BLaER1 (cell line): ENCODE measurements around the gene GNG2.

Experiments
- H3K27ac ChIP-seq: shearing (Covaris generic); formaldehyde crosslinking; 2 replicates; pipeline ENCODE4 v1.8.1; 2022
- H3K27me3 ChIP-seq: shearing (Covaris generic); formaldehyde crosslinking; 2 replicates; pipeline ENCODE4 v1.8.1; 2022
- H3K36me3 ChIP-seq: shearing (Covaris generic); formaldehyde crosslinking; 2 replicates; pipeline ENCODE4 v1.8.1; 2022
- H3K4me1 ChIP-seq: shearing (Covaris generic); formaldehyde crosslinking; 2 replicates; pipeline ENCODE4 v1.8.1; 2022
- H3K4me2 ChIP-seq: shearing (Covaris generic); formaldehyde crosslinking; 2 replicates; pipeline ENCODE4 v1.8.1; 2022
- H3K4me3 ChIP-seq: shearing (Covaris generic); formaldehyde crosslinking; 2 replicates; pipeline ENCODE4 v1.8.1; 2022
- H3K9ac ChIP-seq: shearing (Covaris generic); formaldehyde crosslinking; 2 replicates; pipeline ENCODE4 v1.8.1; 2022
- H3K9me3 ChIP-seq: shearing (Covaris generic); formaldehyde crosslinking; 2 replicates; pipeline ENCODE4 v1.8.1; 2022
- H4K20me1 ChIP-seq: shearing (Covaris generic); formaldehyde crosslinking; 2 replicates; pipeline ENCODE4 v1.8.1; 2022
- Cebpa-rat ChIP-seq: shearing (Covaris generic); IDR thresholded peaks from 2 replicates; pipeline ENCODE4 v1.8.1; 2022

GNG2 gene

GRCh38 chr14:51951656-51952055, 91.2 kb downstream of the GNG2 start:
- H3K4me1 ChIP-seq, result no peaks in the 10 kb centered on the region
- H3K27me3 ChIP-seq, result no peaks in the 10 kb centered on the region
- TF ChIP-seq Cebpa-rat, result no peak
- H3K36me3 ChIP-seq, result peaks cover 78% of the 10 kb centered on the region
- peaks cover 22% of the 10 kb centered on the region for H3K9me3 ChIP-seq
- H3K9ac ChIP-seq, result no peak overlapping the region
- no peak overlapping the region for H3K4me2 ChIP-seq
- no peaks in the 10 kb centered on the region for H4K20me1 ChIP-seq
- no peak overlapping the region for H3K27ac ChIP-seq
- H3K4me3 ChIP-seq, result no peak overlapping the region

- TF ChIP-seq Cebpa-rat, result no peak
- H3K36me3 ChIP-seq, result peaks cover 89% of the 10 kb centered on the region
Observed at GRCh38 chr14:51954031-51954430, 93.6 kb downstream of the GNG2 start.

GRCh38 chr14:51954657-51955056, 94.2 kb downstream of the GNG2 start:
- no peak overlapping the region for H3K4me2 ChIP-seq
- peaks cover 31% of the 10 kb centered on the region for H3K9me3 ChIP-seq
- TF ChIP-seq Cebpa-rat, result no peak
- H4K20me1 ChIP-seq, result no peaks in the 10 kb centered on the region
- peaks cover 96% of the 10 kb centered on the region for H3K36me3 ChIP-seq
- no peak overlapping the region for H3K9ac ChIP-seq
- H3K27me3 ChIP-seq, result no peaks in the 10 kb centered on the region
- H3K4me1 ChIP-seq, result no peaks in the 10 kb centered on the region
- no peak overlapping the region for H3K27ac ChIP-seq
- no peak overlapping the region for H3K4me3 ChIP-seq

More at GRCh38 chr14:51954031-51954430, 93.6 kb downstream of the GNG2 start:
- Histone ChIP-seq H3K4me1 (no peaks in the 10 kb centered on the region), H3K4me2 (no peak overlapping the region), H3K27ac (no peak overlapping the region), H3K27me3 (no peaks in the 10 kb centered on the region), H4K20me1 (no peaks in the 10 kb centered on the region), H3K9ac (no peak overlapping the region), H3K4me3 (no peak overlapping the region), H3K9me3 (peaks cover 25% of the 10 kb centered on the region)

GRCh38 chr14:51957950-51958349, 97.5 kb downstream of the GNG2 start:
- no peaks in the 10 kb centered on the region for H4K20me1 ChIP-seq
- no peaks in the 10 kb centered on the region for H3K4me1 ChIP-seq
- no peak overlapping the region for H3K4me3 ChIP-seq
- no peak overlapping the region for H3K9ac ChIP-seq
- no peak overlapping the region for H3K4me2 ChIP-seq
- H3K27me3 ChIP-seq, result no peaks in the 10 kb centered on the region
- TF ChIP-seq Cebpa-rat, result no peak
- peaks cover 40% of the 10 kb centered on the region for H3K9me3 ChIP-seq
- no peak overlapping the region for H3K27ac ChIP-seq
- H3K36me3 ChIP-seq, result peaks cover 78% of the 10 kb centered on the region

- peaks cover 66% of the 10 kb centered on the region for H3K36me3 ChIP-seq
- H3K4me1 ChIP-seq, result no peaks in the 10 kb centered on the region
- H4K20me1 ChIP-seq, result no peaks in the 10 kb centered on the region
- H3K27ac ChIP-seq, result no peak overlapping the region
- no peak for TF ChIP-seq Cebpa-rat
- H3K4me2 ChIP-seq, result no peak overlapping the region
- no peak overlapping the region for H3K4me3 ChIP-seq
- no peaks in the 10 kb centered on the region for H3K27me3 ChIP-seq
- peaks cover 40% of the 10 kb centered on the region for H3K9me3 ChIP-seq
- H3K9ac ChIP-seq, result no peak overlapping the region
Observed at GRCh38 chr14:51959928-51960327, 99.5 kb downstream of the GNG2 start.

- H3K9ac ChIP-seq, result no peak overlapping the region
- no peaks in the 10 kb centered on the region for H3K27me3 ChIP-seq
- no peak overlapping the region for H3K27ac ChIP-seq
- no peaks in the 10 kb centered on the region for H4K20me1 ChIP-seq
- H3K9me3 ChIP-seq, result peaks cover 40% of the 10 kb centered on the region
- TF ChIP-seq Cebpa-rat, result no peak
- no peak overlapping the region for H3K4me3 ChIP-seq
- peaks cover 63% of the 10 kb centered on the region for H3K36me3 ChIP-seq
- no peaks in the 10 kb centered on the region for H3K4me1 ChIP-seq
- no peak overlapping the region for H3K4me2 ChIP-seq
Observed at GRCh38 chr14:51960866-51961265, 100.5 kb downstream of the GNG2 start.

- H3K27ac ChIP-seq, result no peak overlapping the region
- H3K27me3 ChIP-seq, result no peaks in the 10 kb centered on the region
- peaks cover 28% of the 10 kb centered on the region for H3K9me3 ChIP-seq
- H3K4me2 ChIP-seq, result no peak overlapping the region
- no peaks in the 10 kb centered on the region for H4K20me1 ChIP-seq
- no peak overlapping the region for H3K9ac ChIP-seq
- H3K4me1 ChIP-seq, result no peaks in the 10 kb centered on the region
- TF ChIP-seq Cebpa-rat, result no peak
- H3K36me3 ChIP-seq, result peaks cover 52% of the 10 kb centered on the region
- no peak overlapping the region for H3K4me3 ChIP-seq
Observed at GRCh38 chr14:51962711-51963110, 102.3 kb downstream of the GNG2 start.

GRCh38 chr14:51963286-51963685, 102.9 kb downstream of the GNG2 start:
- Histone ChIP-seq H3K9me3 (peaks cover 22% of the 10 kb centered on the region), H4K20me1 (no peaks in the 10 kb centered on the region), H3K27ac (no peak overlapping the region), H3K4me2 (no peak overlapping the region), H3K9ac (no peak overlapping the region), H3K27me3 (no peaks in the 10 kb centered on the region), H3K4me1 (no peaks in the 10 kb centered on the region), H3K36me3 (peaks cover 47% of the 10 kb centered on the region), H3K4me3 (no peak overlapping the region)
- no peak for TF ChIP-seq Cebpa-rat

- Histone ChIP-seq H3K9ac (no peak overlapping the region), H3K4me2 (no peak overlapping the region), H3K9me3 (no peaks in the 10 kb centered on the region), H3K4me3 (no peak overlapping the region), H4K20me1 (no peaks in the 10 kb centered on the region), H3K4me1 (peaks cover 13% of the 10 kb centered on the region), H3K27me3 (no peaks in the 10 kb centered on the region), H3K27ac (no peak overlapping the region), H3K36me3 (peaks cover 29% of the 10 kb centered on the region)
- TF ChIP-seq Cebpa-rat, result no peak
Observed at GRCh38 chr14:51967521-51967920, 107.1 kb downstream of the GNG2 start.

GRCh38 chr14:51969852-51970540, 109.6 kb downstream of the GNG2 start:
- peaks cover 13% of the 10 kb centered on the region for H3K4me1 ChIP-seq
- H3K27me3 ChIP-seq, result no peaks in the 10 kb centered on the region
- peak overlapping the region; percentile 34; the same call in 1 of the 2 replicates for H3K4me2 ChIP-seq
- peaks cover 20% of the 10 kb centered on the region for H3K36me3 ChIP-seq
- no peak overlapping the region for H3K4me3 ChIP-seq
- no peak overlapping the region for H3K27ac ChIP-seq
- H3K9me3 ChIP-seq, result no peaks in the 10 kb centered on the region
- TF ChIP-seq Cebpa-rat, result no peak
- no peaks in the 10 kb centered on the region for H4K20me1 ChIP-seq
- no peak overlapping the region for H3K9ac ChIP-seq

- Histone ChIP-seq H3K4me1 (peaks cover 13% of the 10 kb centered on the region), H3K4me3 (no peak overlapping the region), H3K27me3 (no peaks in the 10 kb centered on the region), H3K4me2 (no peak overlapping the region), H4K20me1 (no peaks in the 10 kb centered on the region), H3K27ac (no peak overlapping the region), H3K9me3 (no peaks in the 10 kb centered on the region), H3K36me3 (0 out of 2 replicates have a peak, but pooled peaks cover 9% of the 10 kb centered on the region), H3K9ac (no peak overlapping the region)
- TF ChIP-seq Cebpa-rat, result no peak
Observed at GRCh38 chr14:51972566-51972965, 112.2 kb downstream of the GNG2 start.
